HG02678 (cell line): Measurements from ENCODE around the gene NMT1.

Experiments
- ATAC-seq: cut with Tn5 transposase; IDR thresholded peaks from one replicate; pipeline ENCODE4 v1.9.1; 2021; ENCODE audit warnings: mild to moderate bottlenecking, moderate library complexity; ENCODE audit not compliant: unreplicated experiment

The NMT1 gene

DNA sequence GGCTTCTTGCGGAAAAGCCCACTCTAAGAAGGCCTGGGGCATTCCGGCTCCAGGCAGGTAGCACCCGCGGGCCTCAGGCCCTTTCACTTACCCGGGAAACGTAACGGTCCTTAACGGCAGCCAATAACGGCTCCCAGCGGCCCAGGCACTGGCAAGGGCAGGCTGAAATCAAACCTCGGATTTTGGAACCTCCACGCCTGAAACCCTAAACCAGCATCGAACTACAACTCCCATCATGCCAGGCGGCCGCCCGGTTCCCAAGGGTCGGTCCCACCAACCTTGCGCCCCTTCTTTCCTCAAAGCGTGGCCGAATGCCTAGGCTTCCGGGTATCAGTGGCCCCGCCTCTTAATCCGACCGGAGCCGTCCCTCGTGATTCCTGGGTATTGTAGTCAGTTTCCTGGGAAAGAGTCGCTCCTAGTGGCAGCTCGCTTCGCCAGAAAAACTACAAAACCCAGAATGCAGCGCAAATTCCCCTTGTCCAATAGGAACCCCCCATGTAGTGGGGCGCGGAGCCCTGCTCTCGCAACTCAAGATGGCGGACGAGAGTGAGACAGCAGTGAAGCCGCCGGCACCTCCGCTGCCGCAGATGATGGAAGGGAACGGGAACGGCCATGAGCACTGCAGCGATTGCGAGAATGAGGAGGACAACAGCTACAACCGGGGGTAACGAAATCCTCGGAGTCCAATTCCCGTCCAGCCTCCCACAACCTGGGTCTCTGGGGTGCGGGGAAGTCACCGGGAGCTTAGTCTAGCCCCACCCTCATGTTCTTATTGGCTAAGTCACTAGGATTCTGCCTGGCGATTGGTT is at the start of gene NMT1:
TSS of gene NMT1 (plus strand) at position 521 of the 809 bp plus-strand sequence. CDS start at position 534, 13 bp downstream.
- ATAC-seq: peak; percentile 89

DNA sequence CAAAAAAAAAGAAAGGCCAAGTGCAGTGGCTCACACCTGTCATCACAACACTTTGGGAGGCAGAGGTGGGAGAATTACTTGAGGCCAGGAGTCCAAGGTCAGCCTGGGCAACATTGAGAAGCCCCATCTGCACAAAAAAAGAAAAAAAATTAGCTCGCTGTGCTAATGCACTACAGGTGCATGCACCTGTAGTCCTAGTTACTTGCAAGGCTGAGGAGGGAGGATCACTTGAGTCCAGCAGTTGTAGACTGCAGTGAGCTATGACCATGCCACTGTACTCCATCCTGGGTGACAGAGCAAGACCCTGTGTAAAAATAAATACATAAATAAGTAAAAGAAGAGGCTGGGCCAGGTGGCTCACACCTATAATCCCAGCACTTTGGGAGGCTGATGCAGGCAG is 49.4 kb upstream of the NMT1 start:
- no peak for ATAC-seq

DNA sequence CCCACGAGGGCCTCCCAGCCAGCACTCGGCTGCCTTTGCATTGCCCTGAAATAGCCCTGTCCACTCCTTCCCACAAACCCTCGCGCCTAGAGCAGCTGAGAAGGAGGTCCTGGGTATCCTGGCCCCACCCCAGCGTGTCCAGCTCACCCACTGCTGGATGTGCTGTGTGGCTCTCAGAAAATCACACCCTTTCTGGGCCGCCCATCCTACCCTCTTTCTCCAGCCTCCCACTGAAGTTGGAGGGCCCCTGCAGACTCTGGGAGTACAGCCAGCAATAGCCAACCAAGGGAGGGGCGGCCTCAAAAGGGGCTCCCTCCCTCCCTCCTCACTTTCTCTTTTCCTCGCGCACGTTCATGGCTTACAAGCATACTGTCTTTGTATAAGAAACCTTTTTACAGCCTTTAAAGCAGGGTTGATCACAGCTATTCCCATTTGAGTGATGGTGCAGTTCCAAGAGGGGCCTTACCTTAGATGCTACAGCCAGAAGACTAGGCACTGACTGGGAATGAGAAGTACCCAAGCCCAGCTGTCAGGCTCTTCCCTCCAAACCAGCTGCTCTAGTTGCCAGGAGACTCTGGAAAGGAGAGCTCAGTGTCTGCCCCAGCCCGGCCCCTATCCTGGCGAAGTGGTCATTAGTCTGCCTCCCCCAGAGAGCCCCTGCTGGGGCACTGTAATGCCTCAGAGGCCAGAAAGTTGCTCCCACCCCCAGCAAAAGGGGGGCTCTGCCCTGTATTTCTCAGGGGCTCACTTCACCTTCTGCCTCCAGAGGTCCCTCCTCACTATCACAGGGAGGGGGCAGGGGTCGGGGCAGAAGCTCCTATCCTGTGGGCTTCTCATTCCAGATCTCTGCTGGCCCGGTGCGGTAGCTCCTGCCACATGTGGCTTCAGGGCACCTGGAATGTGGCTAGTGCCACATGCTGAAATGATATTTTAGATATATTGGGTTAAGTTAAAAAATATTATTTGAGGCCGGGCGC is 47.8 kb upstream of the NMT1 start:
- no peak for ATAC-seq

DNA sequence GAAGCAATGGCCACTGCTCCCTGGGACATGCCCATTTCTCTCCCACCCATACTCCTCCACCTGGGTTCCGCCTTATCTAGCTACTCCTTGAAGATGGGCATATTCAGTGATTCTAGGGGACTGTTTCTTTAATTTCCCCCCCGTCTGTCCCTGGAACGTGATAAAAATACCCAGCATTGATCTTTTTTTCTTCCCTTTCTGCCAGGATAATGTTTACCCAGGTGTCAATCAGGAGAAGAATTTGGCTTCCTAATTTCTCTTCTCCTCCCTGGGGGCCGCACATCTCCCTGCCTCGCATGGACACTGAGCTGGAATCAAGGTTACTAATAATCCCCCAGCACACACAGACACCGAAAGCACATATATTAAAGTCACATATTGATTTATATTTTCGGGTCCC is 44.9 kb upstream of the NMT1 start:
- ATAC-seq: no peak

DNA sequence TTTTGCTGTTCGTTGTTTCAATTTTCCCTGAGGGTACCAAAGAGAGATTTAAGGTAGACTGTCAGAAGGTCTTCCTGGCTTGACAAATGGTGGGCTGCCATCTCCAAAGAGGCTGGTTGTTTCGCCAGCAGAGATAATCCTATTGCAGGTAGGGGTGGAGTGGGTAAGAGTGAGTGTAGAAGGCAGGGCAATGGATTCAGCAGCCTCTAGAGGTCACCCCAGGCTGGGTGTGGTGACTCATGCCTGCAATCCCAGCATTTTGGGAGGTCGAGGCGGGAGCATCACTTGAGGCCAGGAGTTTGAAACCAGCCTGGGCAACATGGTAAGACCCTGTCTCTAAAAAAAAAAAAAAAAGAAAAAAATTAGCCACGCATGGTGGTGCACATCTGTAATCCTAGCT is 44.3 kb upstream of the NMT1 start:
- no peak for ATAC-seq

DNA sequence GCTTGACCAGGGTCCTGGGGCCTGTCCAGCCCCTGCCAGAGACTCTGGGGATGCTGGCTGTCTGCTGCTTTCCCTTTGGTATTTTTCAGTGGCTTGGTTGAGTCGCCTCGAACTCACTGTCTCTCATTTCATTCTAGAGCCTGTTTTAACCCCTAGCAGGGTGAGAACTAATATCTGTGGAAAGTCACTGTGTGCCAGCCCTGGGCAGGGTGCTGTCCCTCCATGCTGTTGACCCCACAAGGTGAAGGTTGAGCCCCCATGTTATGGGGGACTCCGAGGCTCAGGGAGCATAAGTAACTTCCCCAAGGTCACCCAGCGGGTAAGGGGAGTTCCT is 42.6 kb upstream of the NMT1 start:
- no peak for ATAC-seq

DNA sequence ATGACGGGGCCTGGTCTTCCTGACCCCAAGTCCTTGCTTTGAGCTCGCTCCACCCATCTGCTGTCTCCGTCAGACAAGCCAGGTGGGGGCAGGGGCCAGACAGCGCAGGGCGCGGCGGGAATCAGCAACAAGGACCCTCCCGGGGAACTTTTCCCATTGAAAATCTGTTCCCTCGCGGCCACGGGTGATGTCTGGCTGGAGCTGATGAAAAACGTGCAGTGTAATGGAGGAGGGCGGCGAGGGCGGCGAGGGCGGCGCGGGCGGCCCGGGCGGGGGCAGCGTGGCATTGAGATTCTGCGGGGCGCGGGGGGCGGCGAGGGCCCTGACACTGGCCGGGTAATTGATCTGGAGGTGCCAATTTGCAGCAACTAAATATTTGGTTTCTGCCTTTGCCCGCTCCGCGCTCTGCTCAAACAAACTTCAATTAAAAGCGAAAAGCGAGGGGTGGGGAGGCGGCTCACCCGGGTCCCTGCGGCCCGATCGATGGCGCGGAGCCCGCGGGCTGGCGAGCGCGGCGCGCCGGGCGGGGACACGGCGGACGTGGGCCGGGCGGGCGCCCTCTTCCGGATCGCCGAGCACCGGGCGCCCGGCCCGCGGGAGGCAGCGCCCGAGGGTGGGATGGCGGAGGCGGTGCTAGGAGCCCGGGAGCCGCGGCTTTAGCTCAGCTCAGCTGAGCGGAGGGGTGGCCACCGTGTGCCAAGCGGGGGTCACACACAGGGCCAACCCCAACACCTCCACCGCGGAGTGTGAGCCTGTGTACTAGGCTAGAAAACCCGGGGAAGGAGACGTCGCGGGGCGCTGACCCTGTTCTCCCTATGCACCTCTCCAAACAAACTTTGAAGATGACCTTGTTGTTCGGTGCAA is 42.0 kb upstream of the NMT1 start:
- peak; percentile 38 for ATAC-seq

DNA sequence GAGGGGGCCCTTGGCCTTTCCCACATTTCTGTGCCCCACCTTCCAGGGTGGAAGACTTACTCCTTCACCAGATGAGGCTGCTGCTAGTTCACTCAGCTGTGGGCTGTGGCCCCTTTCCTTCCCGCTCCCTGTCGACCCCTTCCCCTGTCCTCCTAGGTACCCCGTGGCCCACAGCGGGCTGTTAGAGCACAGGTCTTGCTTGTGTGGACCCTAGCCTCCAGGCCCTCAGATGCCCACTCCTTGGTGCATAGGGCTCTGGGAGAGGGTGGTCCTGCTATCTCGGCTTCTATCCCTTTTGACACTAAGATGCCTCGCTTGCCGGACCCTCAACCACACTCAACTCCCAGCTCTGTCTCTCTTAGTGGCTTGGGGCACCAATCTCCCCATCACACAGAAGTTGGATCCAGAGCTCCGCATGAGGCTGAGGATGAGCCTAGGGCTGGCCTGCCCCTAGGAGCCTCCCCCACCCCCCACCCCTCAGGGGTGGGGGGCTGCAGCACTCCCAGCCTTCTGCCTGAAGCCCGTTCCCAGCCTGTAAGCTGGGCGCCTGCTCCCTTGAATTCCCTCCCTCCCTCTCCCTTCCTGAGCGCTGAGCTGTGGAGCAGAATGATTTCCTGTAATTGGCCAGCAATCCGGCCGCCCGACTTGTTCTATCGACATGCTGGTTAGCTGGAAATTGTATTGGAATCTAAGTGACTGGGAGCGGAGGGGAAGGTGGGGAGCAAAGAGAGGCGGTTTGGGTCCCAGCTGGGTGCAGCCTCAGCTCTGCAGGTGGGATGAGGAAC is 40.6 kb upstream of the NMT1 start:
- no peak for ATAC-seq

DNA sequence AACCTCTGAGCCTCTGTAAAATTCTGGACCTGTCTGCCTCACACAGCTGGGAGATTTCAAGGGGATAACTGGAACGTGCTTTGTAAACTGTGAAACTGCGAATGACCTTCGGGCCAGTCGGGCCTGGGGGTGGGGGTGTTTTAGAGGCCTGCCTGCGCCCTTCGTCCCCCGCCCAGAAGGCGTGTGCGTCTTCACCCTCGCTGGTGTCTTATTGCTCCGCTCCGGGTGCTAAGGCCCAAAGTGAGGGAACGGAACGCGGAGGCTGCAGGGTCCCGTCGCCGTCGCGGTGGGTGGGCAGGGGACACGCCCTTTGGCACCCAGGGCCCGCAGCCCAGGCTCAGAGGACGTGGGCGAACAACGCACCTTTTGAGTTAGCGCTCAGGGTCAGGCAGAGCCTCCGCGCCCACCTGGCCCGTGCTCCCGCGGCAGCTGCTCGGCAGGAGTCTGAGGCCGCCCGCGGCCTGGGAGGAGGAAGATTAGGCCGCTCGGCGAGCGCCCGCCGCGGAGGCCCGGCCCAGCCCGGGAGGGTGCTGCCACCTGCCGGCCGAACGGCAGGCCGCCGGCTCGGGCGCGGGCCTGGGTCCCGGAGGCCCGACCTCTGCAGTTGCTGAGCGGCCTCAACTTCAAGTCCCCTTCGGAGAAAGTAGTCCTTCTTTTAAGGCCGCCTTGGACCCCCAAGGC is 39.4 kb upstream of the NMT1 start:
- ATAC-seq: peak; percentile 59

DNA sequence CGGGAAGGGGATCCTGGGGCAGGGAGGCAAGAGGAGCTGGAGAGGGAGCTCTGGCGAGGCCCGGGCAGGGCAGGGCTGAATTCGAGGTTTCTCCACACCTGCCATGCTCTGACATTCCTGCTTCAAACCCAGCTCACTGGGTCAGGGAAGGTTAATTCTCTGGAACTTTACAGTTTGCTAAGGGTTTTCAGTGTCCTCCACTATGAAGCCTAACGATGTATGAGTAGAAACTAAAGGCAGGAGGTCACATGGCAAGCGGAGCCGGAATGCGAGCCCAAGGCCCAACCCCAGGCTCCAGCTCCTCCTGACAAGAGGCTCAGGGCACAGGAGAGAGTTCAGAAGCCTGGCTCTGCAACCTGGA is 38.8 kb upstream of the NMT1 start:
- ATAC-seq: no peak

DNA sequence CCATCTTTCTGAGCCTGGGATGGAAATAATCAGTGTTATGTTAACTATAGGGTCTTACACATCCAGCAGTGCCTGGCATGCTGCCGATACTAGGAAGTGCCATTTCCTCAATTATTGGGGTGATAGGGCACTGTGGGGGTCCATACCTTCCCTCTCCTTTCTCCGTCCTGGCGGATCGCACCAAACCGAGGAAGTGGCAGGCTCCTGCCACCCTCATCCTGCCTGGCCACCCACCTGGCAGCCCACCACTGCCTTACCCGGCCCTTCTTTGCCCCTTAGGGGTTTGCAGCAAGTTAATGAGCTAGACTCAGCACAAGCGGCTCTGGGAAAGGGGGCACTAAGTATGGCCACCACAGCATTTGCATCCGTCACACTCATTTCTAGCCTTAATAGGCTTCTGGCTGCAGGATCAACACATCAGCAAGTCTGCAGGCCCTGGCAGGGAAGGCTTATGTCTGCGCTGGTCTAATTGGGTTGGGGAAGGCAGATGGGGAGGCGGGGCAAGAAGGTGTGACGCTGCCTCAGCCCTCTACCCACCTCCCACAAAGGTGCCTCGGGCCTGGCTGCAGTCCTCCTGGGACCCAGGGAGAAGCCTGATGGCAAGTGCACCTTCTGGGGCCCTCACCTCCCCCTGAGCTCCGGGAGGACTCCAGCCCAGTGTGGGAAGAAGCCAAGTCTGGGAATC is 38.3 kb upstream of the NMT1 start:
- no peak for ATAC-seq

DNA sequence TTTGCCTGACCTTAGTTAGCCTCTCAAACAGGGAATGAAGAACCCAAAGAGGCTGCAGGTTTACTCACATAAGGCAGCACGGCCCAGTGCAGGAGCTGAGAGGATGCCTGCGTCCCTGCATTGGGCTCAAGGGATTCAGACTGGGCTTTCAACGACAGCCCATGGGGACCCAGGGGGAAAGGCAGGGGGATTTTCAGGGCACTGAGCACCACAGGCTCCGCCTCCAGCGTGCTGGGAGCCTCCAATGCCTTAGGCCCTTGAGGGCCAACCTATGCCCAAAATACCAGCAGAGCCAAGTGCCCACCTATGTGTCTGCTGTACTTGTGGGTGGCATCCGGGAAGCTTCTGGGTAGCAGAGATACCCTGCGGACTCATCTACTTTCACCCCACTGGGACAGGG is 32.0 kb upstream of the NMT1 start:
- ATAC-seq: no peak

DNA sequence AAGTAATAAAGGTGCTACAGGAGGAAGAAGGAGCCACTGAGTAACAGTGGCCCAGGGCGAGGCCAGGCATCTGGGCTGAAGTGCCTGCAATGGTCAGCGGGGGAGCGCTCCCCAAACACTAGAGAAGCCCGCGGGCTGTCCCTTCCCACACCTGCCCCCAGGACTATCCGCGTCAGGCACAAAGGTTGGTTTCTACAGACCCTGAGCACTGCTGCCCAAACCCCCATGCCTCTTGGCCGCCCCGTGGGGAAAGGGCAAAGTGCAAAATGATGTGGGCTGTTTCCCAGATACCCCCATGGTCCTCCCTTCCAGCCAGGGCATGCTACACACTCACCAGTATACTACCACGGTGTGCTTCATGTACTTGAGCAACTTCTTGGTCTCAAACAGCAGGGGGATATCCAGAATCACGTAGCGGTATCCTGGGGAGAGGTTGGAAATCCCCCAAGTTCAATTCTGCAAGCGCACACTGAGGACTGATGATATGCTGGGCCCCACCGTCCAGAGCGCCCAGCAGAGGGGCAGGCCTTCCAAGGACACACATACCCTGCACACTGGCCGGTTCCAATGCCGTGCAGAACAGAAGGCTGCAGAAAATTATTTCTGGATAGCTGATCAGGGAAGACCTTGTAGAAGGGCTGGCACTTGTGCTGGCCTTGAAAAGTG is 31.2 kb upstream of the NMT1 start:
- no peak for ATAC-seq

DNA sequence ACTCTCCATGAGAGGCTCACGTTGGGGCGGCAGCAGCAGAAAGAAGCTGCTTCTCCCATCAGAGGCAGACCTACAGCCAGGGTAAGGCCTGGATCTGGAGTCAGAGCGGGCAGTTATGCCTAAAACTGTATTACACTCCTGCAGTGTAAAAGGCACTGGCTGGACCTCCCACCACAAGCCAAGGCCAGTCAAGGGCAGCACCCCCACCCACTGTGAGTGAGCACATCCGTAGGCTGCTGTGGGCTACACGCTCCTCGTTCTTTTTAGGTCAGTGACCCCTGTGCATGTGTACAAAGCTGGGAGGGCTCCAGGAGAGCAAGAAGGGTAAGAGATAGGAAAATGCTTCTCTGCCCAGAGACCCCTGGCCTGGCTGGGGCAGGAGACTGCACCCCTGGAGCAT is 30.4 kb upstream of the NMT1 start:
- no peak for ATAC-seq

DNA sequence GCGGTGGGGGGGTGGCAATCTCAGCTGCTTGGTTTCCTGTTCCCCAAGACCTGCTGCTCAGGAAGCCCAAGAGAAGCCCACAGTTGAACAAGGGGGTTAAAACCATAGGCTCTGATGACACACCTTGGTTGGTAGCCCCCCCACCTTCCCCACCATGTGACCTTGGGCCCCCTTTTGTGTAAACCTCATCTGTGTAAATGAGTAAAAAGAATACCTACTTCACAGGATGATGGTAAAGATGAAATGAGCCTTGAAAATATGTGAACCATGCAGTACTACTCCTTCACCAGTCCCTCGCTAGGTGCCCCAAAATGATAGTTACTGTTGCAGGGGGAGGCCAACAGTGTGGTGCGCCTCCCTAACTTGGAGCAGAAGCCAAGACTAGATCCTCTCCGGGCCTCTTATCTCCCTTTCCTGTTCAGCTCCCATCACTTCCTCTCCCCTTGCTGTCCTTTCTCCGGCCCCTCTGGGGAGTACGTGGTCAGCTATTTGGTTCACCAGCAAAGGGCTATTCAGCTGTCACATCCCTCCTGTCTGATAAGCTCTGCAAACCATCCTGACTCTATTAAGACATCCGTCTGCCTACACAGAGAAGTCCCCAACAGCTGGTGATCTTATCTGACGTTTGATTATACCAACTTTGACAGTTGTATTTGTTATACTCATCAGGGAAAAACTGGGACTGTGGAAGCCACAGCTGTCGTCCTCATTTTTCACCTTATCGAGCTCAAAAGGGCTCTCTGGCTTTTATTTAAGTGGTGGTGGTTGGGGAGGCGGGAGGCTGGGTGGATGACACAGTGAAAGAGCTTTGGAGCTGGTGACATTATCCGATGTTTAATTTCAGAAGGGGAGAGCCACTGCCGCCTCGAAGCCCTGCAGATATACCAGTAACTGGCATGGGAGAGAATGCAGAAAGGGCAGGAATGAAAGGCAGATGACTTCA is 29.6 kb upstream of the NMT1 start:
- no peak for ATAC-seq

DNA sequence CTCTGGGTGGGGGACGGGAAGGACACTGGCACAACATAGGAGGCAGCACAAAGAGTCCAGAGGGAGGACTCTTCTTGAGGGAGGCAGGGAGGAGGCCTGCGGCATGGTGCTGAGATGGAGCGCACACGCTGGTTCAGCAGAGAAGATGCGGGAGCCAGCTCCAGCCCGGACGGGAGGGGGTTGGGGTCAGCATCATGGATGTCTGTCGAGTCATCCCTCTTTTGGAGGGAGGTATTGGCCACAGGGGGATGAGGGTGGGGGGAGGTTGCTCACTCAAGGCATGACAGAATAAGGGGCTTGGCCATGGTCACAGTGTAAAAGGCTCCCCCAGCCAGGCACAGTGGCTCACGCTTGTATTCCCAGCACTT is 29.0 kb upstream of the NMT1 start:
- ATAC-seq: no peak

DNA sequence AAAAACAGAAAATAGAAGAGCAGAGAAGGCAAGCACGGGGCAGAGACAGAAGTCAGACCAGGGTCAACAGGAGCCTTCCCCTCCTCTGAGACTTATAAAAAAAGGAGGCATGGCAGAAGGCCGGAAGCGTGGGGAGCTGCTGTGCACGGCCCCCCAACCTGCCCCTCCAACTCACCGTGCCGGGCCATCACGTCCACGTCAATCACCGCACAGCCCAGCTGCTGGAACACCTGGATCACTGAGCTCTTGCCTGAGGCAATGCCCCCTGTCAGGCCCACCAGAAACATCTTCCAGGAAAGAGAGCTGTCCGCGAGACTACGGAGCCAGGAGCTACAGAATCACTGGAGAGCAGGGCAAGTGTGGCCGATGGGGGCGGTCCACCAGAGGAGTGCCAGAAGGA is 26.5 kb upstream of the NMT1 start:
- ATAC-seq: no peak

DNA sequence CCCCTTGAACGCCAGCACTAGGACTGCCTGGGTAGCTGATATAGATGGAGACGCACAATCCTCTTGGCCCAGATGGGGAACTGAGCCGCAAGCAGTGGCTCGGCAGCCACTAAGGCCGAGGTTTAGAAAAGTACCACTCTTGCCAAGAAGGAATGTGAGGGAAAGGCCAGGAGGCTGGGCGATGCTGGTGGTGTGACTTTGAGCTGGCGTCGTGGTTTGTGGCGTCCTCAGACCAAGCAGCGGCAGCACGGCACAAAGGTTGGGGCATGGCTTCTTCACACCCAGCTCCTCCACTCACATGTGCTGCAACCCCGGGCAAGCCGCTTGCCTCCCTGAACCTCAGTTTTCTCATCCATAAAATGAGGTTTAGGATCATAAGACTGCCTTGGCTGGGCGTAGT is 25.3 kb upstream of the NMT1 start:
- ATAC-seq: no peak
